Brain microvascular endothelial cell (primary cell): Measurements from ENCODE around the gene VPS26C.
A peak's percentile ranks its signal among the peaks of the same experiment; 100 is the strongest.

ENCODE experiments used
- DNase-seq: peaks from one replicate; pipeline ENCODE4 v3.0.0-alpha.2; 2020
- H3K27ac ChIP-seq: fragments of 250-450 bp; sonication (Bioruptor Pico); 2 replicates; pipeline ENCODE4 v1.5.1; 2020; ENCODE audit warnings: mild to moderate bottlenecking, moderate library complexity
- H3K27me3 ChIP-seq: fragments of 250-450 bp; sonication (Bioruptor Pico); replicated peaks from 2 replicates; pipeline ENCODE4 v1.5.1; 2020; ENCODE audit warnings: mild to moderate bottlenecking
- H3K36me3 ChIP-seq: fragments of 250-450 bp; sonication (Bioruptor Pico); replicated peaks from 2 replicates; pipeline ENCODE4 v1.5.1; 2020; ENCODE audit warnings: mild to moderate bottlenecking
- H3K4me3 ChIP-seq: 2 replicates; pipeline ENCODE4 v1.5.1; 2011; ENCODE audit warnings: low read depth, mild to moderate bottlenecking, control low read depth, low read length, moderate library complexity
- in situ Hi-C: cut with HindIII; loops from 2 replicates; pipeline ENCODE4 v1.10.0; 2017; ENCODE audit warnings: low sequenced_read_pairs, low pct_ligation_motif_present
- TF ChIP-seq, protein P1 (sequence below): IDR thresholded peaks from 2 replicates; pipeline ENCODE4 v1.5.1; 2011; ENCODE audit warnings: low read depth, mild to moderate bottlenecking, moderate library complexity, low read length, control low read depth, inconsistent platforms; ENCODE audit errors: missing control alignments

The VPS26C gene

DNA sequence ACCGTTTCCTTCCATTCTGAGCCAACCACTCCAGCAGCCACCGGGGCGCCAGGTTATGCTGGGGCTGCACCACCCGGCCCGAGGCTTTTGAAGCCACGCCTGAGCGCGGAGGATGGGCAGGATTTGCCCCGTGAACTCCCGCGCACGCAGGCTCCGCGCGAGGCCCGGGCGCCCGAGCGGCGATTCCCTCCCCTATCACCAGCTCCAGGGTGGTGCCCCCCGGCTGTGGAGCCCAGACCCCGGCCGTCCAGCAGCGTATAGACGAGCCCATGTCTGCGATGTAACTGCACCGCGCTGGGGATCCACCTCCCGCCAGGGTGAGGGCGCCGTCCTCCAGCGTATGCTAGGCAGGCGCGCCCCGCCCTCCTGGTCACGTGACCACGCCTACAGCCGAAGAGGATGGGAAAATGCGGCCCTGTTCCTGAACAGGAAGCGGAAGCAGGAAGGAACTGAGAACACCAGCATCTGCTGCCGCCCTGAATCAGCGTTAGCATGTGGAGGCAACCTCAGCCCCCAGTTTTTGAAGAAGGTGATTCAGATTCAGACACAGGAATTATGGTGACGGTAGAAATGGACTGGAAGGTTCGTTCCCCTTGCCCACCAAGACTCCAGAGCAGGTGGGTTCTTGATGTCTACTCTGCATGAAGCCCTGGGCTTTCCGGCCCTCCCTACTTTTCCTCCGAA lies 46.0 kb downstream of the VPS26C start:
- in situ Hi-C loops = no loop called here
- no peaks in the 10 kb centered on the region for H3K27me3 ChIP-seq
- TF ChIP-seq, protein P1, sequence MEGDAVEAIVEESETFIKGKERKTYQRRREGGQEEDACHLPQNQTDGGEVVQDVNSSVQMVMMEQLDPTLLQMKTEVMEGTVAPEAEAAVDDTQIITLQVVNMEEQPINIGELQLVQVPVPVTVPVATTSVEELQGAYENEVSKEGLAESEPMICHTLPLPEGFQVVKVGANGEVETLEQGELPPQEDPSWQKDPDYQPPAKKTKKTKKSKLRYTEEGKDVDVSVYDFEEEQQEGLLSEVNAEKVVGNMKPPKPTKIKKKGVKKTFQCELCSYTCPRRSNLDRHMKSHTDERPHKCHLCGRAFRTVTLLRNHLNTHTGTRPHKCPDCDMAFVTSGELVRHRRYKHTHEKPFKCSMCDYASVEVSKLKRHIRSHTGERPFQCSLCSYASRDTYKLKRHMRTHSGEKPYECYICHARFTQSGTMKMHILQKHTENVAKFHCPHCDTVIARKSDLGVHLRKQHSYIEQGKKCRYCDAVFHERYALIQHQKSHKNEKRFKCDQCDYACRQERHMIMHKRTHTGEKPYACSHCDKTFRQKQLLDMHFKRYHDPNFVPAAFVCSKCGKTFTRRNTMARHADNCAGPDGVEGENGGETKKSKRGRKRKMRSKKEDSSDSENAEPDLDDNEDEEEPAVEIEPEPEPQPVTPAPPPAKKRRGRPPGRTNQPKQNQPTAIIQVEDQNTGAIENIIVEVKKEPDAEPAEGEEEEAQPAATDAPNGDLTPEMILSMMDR = peak; percentile 34
- peaks cover 19% of the 10 kb centered on the region for H3K36me3 ChIP-seq
- peak overlapping the region; percentile 66 for H3K4me3 ChIP-seq
- peak overlapping the region; percentile 13 for H3K27ac ChIP-seq
- peak; percentile 86 for DNase-seq

DNA sequence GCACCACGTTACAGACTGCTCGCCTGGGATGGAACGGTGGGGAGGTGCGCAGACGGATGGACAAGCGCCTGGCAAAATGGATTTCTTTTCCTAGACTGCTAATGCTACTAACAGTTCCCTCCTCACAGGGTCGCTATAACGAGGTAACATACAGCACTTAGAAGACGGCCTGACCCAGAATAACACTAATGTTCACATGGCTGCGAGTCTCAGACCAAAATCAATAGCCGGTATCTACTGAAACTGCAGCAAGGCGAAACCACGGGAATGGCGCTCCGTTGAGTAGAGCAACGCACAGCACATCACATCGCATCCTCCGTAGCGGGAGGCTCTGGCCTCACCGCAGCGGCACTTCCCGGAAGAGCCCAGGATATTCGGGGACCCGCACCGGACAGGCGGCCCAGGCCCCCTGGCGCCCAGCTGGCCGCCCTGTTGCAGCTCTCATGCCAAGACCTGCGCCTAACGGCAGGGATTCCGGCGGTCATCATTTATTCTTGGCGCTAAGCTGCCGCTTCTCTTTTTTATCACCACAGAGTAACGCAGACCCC lies 46.6 kb downstream of the VPS26C start:
- peak; percentile 24 for DNase-seq
- in situ Hi-C loops = no loop called here
- H3K36me3 ChIP-seq = peaks cover 14% of the 10 kb centered on the region
- TF ChIP-seq, protein P1 = peak; percentile 25
- H3K27ac ChIP-seq = peak overlapping the region; percentile 13
- H3K27me3 ChIP-seq = no peaks in the 10 kb centered on the region
- H3K4me3 ChIP-seq = peak overlapping the region; percentile 66

DNA sequence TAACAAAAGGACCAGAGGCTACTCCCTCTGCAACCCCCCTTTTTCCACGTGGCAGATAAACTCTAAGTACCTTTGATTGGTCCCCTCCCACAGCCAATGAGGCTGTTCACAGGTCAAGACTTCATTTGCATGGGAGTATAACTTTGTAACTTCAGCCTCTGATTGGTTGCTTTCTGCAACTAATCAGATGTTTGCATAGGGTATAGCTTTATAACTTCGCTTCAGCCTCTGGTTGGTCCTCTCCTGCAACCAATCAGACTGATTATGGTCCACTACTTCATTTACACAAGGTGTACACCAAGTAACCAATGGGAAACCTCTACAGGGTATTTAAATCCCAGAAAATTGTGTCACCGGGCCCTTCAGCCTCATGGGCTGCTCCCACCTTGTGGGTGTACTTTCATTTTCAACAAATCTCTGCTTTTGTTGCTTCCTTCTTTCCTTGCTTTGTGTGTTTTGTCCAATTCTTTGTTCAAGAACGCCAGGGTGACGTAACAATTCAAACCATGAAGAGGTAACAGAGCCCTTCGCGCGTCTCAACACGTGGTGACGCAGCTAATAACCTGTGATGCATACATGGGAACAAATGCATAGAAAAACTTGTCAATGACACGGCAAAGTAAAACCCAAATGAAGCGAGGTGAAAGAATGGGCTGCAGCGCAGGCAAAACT lies 47.2 kb downstream of the VPS26C start:
- Histone ChIP-seq H3K36me3 (peaks cover 12% of the 10 kb centered on the region), H3K4me3 (peak overlapping the region; percentile 66), H3K27me3 (no peaks in the 10 kb centered on the region), H3K27ac (no peak overlapping the region)
- TF ChIP-seq, protein P1 = no peak
- no peak for DNase-seq
- in situ Hi-C loops = no loop called here

DNA sequence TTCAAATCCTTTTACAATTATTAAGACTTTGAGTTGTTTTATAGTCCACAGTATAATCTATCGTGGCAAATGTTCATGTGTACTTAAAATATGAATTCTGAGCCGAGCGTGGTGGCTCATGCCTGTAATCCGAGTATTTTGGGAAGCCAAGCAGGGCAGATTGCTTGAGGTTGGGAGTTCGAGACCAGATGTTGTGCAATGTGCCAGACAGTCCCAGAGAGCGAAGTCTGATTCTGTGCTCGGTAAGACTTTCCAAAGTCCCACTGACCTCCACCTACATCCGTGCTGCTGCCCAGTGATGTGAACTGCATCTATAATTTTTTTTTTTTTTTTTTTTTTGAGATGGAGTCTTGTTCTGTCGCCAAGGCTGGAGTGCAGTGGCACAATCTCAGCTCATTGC lies 52.2 kb downstream of the VPS26C start:
- Histone ChIP-seq H3K36me3 (no peaks in the 10 kb centered on the region), H3K4me3 (no peak overlapping the region), H3K27me3 (no peaks in the 10 kb centered on the region), H3K27ac (no peak overlapping the region)
- TF ChIP-seq, protein P1 = no peak
- in situ Hi-C loops = no loop called here
- no peak for DNase-seq

DNA sequence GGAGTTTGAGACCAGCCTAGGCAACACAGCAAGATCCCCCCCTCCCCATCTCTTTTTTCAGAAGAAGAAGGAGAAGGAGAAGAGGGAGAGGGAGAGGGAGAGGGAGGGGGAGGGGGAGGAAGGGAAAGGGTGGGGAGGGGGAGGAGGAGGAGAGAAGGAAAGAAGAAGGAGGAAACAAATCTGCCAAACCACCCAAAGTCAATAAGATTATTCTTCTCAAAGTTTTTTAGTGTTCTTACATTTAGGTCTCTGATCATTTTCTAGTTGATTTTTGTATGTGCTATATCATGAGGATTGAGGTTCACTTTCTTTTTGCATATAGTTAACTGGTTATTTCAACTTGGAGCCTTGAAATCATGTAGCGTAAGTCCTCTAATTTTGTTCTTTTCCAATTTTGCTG lies 56.3 kb downstream of the VPS26C start:
- in situ Hi-C loops = no loop called here
- no peak for DNase-seq
- Histone ChIP-seq H3K27me3 (no peaks in the 10 kb centered on the region), H3K4me3 (no peak overlapping the region), H3K36me3 (no peaks in the 10 kb centered on the region), H3K27ac (no peak overlapping the region)
- TF ChIP-seq, protein P1 = no peak

DNA sequence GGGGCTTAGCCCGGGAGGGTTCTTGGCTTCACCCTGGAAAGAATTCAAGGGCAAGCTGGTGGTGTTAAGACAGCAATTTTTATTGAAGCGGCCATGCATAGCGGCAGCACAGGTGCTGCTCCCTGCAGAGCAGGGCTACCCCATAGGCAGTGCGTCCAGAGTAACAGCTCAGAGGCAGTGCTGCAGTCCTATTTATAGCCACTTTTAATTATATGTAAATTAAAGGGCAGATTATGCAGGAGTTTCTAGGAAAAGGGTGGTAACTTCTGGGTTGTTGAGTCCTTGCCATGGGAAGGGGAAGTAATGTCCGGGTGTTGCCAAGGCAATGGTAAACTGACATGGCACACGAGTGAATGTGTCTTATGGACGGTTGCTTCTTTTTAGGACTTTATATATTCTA lies 57.0 kb downstream of the VPS26C start:
- TF ChIP-seq, protein P1 = no peak
- no peak for DNase-seq
- Histone ChIP-seq H3K27ac (no peak overlapping the region), H3K36me3 (no peaks in the 10 kb centered on the region), H3K27me3 (no peaks in the 10 kb centered on the region), H3K4me3 (no peak overlapping the region)
- in situ Hi-C loops = no loop called here
